Activated CD4-positive, alpha-beta T cell treated with anti-CD3 and anti-CD28 coated beads, Interleukin-2, amount 10 ng/mL, durations not matched to agents 7 days and 5 days (primary cell): ENCODE results near the gene BMAL1. TPM values are rescaled to one million over a fixed set of nuclear protein-coding genes. Genes with fewer than 3 reads are reported as not detected.
A peak's percentile ranks its signal among the peaks of the same experiment; 100 is the strongest.

Experiments
- CTCF ChIA-PET: fragments of 350-600 bp; sonication (Branson Sonifier 250); formaldehyde crosslinking; loops from one replicate; lab custom pipeline; 2021; ENCODE audit warnings: antibody characterized with exemption; lab: Charles Lee
- POLR2A ChIA-PET: fragments of 350-600 bp; sonication (Branson Sonifier 250); formaldehyde crosslinking; loops from one replicate; lab custom pipeline; 2021; ENCODE audit warnings: antibody characterized with exemption; lab: Charles Lee
- DNase-seq: peaks from one replicate; pipeline ENCODE4 v3.0.0-alpha.2; 2020
- H3K27ac Mint-ChIP-seq: one replicate; pipeline ENCODE4 v1.8.0; 2021; ENCODE audit warnings: mild to moderate bottlenecking, moderate library complexity, mixed read lengths
- H3K27me3 Mint-ChIP-seq: one replicate; pipeline ENCODE4 v1.8.0; 2021; ENCODE audit warnings: mixed read lengths
- H3K36me3 Mint-ChIP-seq: one replicate; pipeline ENCODE4 v1.8.0; 2021; ENCODE audit warnings: low read depth, mixed read lengths
- H3K4me1 Mint-ChIP-seq: one replicate; pipeline ENCODE4 v1.8.0; 2021; ENCODE audit warnings: mixed read lengths
- H3K4me3 Mint-ChIP-seq: one replicate; pipeline ENCODE4 v1.8.0; 2021; ENCODE audit warnings: mild to moderate bottlenecking, moderate library complexity, mixed read lengths
- H3K9me3 Mint-ChIP-seq: one replicate; pipeline ENCODE4 v1.8.0; 2021; ENCODE audit warnings: mixed read lengths
- total RNA-seq, 2 experiments: library from RNA; stranded (reverse); gene quantifications; one replicate each; pipeline ENCODE4 v1.2.3, GENCODE V29; 2021

Gene BMAL1
- total RNA-seq, 2 experiments from 2014 or later: 32.0 to 36.9 TPM

GRCh38 chr11:13315517-13316432 lies 38.2 kb downstream of the BMAL1 start:
- no peak for DNase-seq
- ChIA-PET POLR2A (no interaction called here), CTCF (interaction anchor here (0.6 to 1.8 kb wide), 4 partner anchors 12 to 818 kb away, joined by 3 to 4 read pairs (median 3); no protein-coding TSS in a partner anchor)
- Mint-ChIP-seq H3K36me3 (peaks cover 27% of the 10 kb centered on the region), H3K4me1 (peaks cover 48% of the 10 kb centered on the region), H3K4me3 (no peak overlapping the region), H3K9me3 (no peaks in the 10 kb centered on the region), H3K27me3 (no peaks in the 10 kb centered on the region), H3K27ac (no peak overlapping the region)

- Mint-ChIP-seq H3K9me3 (no peaks in the 10 kb centered on the region), H3K4me1 (peaks cover 48% of the 10 kb centered on the region), H3K36me3 (peaks cover 19% of the 10 kb centered on the region), H3K4me3 (no peak overlapping the region), H3K27me3 (no peaks in the 10 kb centered on the region), H3K27ac (no peak overlapping the region)
- no peak for DNase-seq
- ChIA-PET POLR2A (no interaction called here), CTCF (interaction anchor here (1.8 kb wide), 1 partner anchor 13 kb away, joined by 3 read pairs; no protein-coding TSS in a partner anchor)
Measured at GRCh38 chr11:13316528-13316961, 39.0 kb downstream of the BMAL1 start.

- Mint-ChIP-seq H3K4me3 (no peak overlapping the region), H3K27me3 (no peaks in the 10 kb centered on the region), H3K36me3 (peaks cover 12% of the 10 kb centered on the region), H3K4me1 (peaks cover 48% of the 10 kb centered on the region), H3K27ac (no peak overlapping the region), H3K9me3 (no peaks in the 10 kb centered on the region)
- ChIA-PET POLR2A (no interaction called here), CTCF (interaction anchor here (1.3 kb wide), 1 partner anchor 38 kb away, joined by 3 read pairs; no protein-coding TSS in a partner anchor)
- DNase-seq: no peak
Measured at GRCh38 chr11:13317293-13318080, 39.9 kb downstream of the BMAL1 start.

- CTCF ChIA-PET: interaction anchor here (1.3 to 2.7 kb wide), 2 partner anchors 17 to 39 kb away, joined by 3 to 11 read pairs; no protein-coding TSS in a partner anchor
- Mint-ChIP-seq H3K4me1 (peaks cover 40% of the 10 kb centered on the region), H3K36me3 (peaks cover 7% of the 10 kb centered on the region), H3K4me3 (peak overlapping the region; percentile 22), H3K27me3 (no peaks in the 10 kb centered on the region), H3K27ac (peak overlapping the region; percentile 54), H3K9me3 (no peaks in the 10 kb centered on the region)
- DNase-seq: no peak
- POLR2A ChIA-PET: no interaction called here
Measured at GRCh38 chr11:13318498-13319295, 41.1 kb downstream of the BMAL1 start.

GRCh38 chr11:13320688-13321087 lies 43.1 kb downstream of the BMAL1 start:
- Mint-ChIP-seq H3K36me3 (peaks cover 5% of the 10 kb centered on the region), H3K4me1 (peaks cover 35% of the 10 kb centered on the region), H3K27ac (no peak overlapping the region), H3K4me3 (no peak overlapping the region), H3K9me3 (no peaks in the 10 kb centered on the region), H3K27me3 (no peaks in the 10 kb centered on the region)
- CTCF ChIA-PET: interaction anchor here (1.6 to 2.7 kb wide), 2 partner anchors 12 to 15 kb away, joined by 5 to 11 read pairs; no protein-coding TSS in a partner anchor
- DNase-seq: no peak
- POLR2A ChIA-PET: no interaction called here

- DNase-seq: no peak
- H3K27me3 Mint-ChIP-seq: no peaks in the 10 kb centered on the region
- H3K36me3 Mint-ChIP-seq: peaks cover 3% of the 10 kb centered on the region
- ChIA-PET CTCF (interaction anchor here (1.5 kb wide), 1 partner anchor 14 kb away, joined by 4 read pairs; no protein-coding TSS in a partner anchor), POLR2A (no interaction called here)
- peaks cover 30% of the 10 kb centered on the region for H3K4me1 Mint-ChIP-seq
- H3K9me3 Mint-ChIP-seq: no peaks in the 10 kb centered on the region
- no peak overlapping the region for H3K4me3 Mint-ChIP-seq
- H3K27ac Mint-ChIP-seq: peak overlapping the region; percentile 47
Measured at GRCh38 chr11:13321431-13321830, 43.8 kb downstream of the BMAL1 start.

GRCh38 chr11:13324141-13324540 lies 46.6 kb downstream of the BMAL1 start:
- Mint-ChIP-seq H3K27me3 (no peaks in the 10 kb centered on the region), H3K36me3 (peaks cover 17% of the 10 kb centered on the region)

GRCh38 chr11:13324709-13325108 lies 47.1 kb downstream of the BMAL1 start:
- H3K9me3 Mint-ChIP-seq: no peaks in the 10 kb centered on the region
- H3K4me3 Mint-ChIP-seq: no peak overlapping the region
- ChIA-PET CTCF (interaction anchor here (1.1 kb wide), 1 partner anchor 11 kb away, joined by 3 read pairs; no protein-coding TSS in a partner anchor), POLR2A (no interaction called here)
- H3K4me1 Mint-ChIP-seq: peaks cover 16% of the 10 kb centered on the region
- H3K27ac Mint-ChIP-seq: no peak overlapping the region
- no peaks in the 10 kb centered on the region for H3K27me3 Mint-ChIP-seq
- no peak for DNase-seq
- H3K36me3 Mint-ChIP-seq: peaks cover 23% of the 10 kb centered on the region

More at GRCh38 chr11:13324141-13324540, 46.6 kb downstream of the BMAL1 start:
- POLR2A ChIA-PET: no interaction called here
- Mint-ChIP-seq H3K4me1 (peaks cover 19% of the 10 kb centered on the region), H3K9me3 (no peaks in the 10 kb centered on the region), H3K4me3 (no peak overlapping the region), H3K27ac (no peak overlapping the region)
- DNase-seq: no peak
- CTCF ChIA-PET: interaction anchor here (1.1 kb wide), 1 partner anchor 10 kb away, joined by 3 read pairs; no protein-coding TSS in a partner anchor

GRCh38 chr11:13327421-13327820 lies 49.8 kb downstream of the BMAL1 start:
- Mint-ChIP-seq H3K27me3 (no peaks in the 10 kb centered on the region), H3K36me3 (peaks cover 25% of the 10 kb centered on the region), H3K4me1 (peaks cover 14% of the 10 kb centered on the region), H3K9me3 (no peaks in the 10 kb centered on the region), H3K4me3 (no peak overlapping the region), H3K27ac (no peak overlapping the region)
- POLR2A ChIA-PET: no interaction called here
- no peak for DNase-seq
- CTCF ChIA-PET: interaction anchor here (1.6 kb wide), 1 partner anchor 64 kb away, joined by 3 read pairs; no protein-coding TSS in a partner anchor

- Mint-ChIP-seq H3K4me3 (no peak overlapping the region), H3K27ac (no peak overlapping the region), H3K9me3 (no peaks in the 10 kb centered on the region), H3K4me1 (peaks cover 22% of the 10 kb centered on the region), H3K27me3 (no peaks in the 10 kb centered on the region), H3K36me3 (peaks cover 25% of the 10 kb centered on the region)
- POLR2A ChIA-PET: no interaction called here
- no peak for DNase-seq
- CTCF ChIA-PET: interaction anchor here (1.3 to 1.6 kb wide), 3 partner anchors 10 to 65 kb away, joined by 3 to 4 read pairs (median 4); no protein-coding TSS in a partner anchor
Measured at GRCh38 chr11:13328286-13328685, 50.7 kb downstream of the BMAL1 start.

- Mint-ChIP-seq H3K4me1 (peaks cover 33% of the 10 kb centered on the region), H3K27me3 (no peaks in the 10 kb centered on the region), H3K27ac (no peak overlapping the region), H3K36me3 (peaks cover 23% of the 10 kb centered on the region), H3K4me3 (no peak overlapping the region), H3K9me3 (no peaks in the 10 kb centered on the region)
- no peak for DNase-seq
- ChIA-PET CTCF (interaction anchor here (1.6 kb wide), 1 partner anchor 9 kb away, joined by 4 read pairs; no protein-coding TSS in a partner anchor), POLR2A (no interaction called here)
Measured at GRCh38 chr11:13329670-13330356, 52.2 kb downstream of the BMAL1 start.
